ENCODE measurements around the gene SHC1.

- TF ChIP-seq, protein P1, sequence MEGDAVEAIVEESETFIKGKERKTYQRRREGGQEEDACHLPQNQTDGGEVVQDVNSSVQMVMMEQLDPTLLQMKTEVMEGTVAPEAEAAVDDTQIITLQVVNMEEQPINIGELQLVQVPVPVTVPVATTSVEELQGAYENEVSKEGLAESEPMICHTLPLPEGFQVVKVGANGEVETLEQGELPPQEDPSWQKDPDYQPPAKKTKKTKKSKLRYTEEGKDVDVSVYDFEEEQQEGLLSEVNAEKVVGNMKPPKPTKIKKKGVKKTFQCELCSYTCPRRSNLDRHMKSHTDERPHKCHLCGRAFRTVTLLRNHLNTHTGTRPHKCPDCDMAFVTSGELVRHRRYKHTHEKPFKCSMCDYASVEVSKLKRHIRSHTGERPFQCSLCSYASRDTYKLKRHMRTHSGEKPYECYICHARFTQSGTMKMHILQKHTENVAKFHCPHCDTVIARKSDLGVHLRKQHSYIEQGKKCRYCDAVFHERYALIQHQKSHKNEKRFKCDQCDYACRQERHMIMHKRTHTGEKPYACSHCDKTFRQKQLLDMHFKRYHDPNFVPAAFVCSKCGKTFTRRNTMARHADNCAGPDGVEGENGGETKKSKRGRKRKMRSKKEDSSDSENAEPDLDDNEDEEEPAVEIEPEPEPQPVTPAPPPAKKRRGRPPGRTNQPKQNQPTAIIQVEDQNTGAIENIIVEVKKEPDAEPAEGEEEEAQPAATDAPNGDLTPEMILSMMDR (conservative IDR thresholded peaks at IDR 0.05; ENCODE audit: low read depth in 2 of 2): no peak
- TF ChIP-seq CREB1 (CRISPR knock-in tag; IDR thresholded peaks at IDR 0.05; ENCODE audit: low read depth) (no peak), ZNF114 (CRISPR knock-in tag; IDR thresholded peaks at IDR 0.05) (no peak), REST (IDR thresholded peaks at IDR 0.05; ENCODE audit: unreplicated experiment) (no peak)
Measured at GRCh38 chr1:155011437-155012025, 41.0 kb upstream of the SHC1 start.
